KOPT-K1 (cell line): ENCODE data around the gene EHD2.
"Not testable (repeated sequence)": the region's sequence is repeated elsewhere in the genome, so short reads cannot be mapped to it uniquely, and the experiment has no call there.

Experiments
- H3K27ac ChIP-seq: fragments of 200-600 bp; sonication (generic); 2 replicates; pipeline ENCODE4 v1.5.1; 2016; ENCODE audit warnings: antibody characterized with exemption, mild to moderate bottlenecking, low read depth, low read length; ENCODE audit not compliant: poor library complexity, severe bottlenecking
- H3K36me3 ChIP-seq: fragments of 200-600 bp; sonication (generic); 2 replicates; pipeline ENCODE4 v1.5.1; 2017; ENCODE audit warnings: antibody characterized with exemption, mild to moderate bottlenecking, low read length, moderate library complexity; ENCODE audit not compliant: insufficient read depth
- H3K9me3 ChIP-seq: fragments of 200-600 bp; sonication (generic); 2 replicates; pipeline ENCODE4 v1.5.1; 2017; ENCODE audit warnings: antibody characterized with exemption, low read length, mild to moderate bottlenecking; ENCODE audit not compliant: insufficient read depth, poor library complexity, severe bottlenecking

EHD2 gene

GRCh38 chr19:47698631-47699359, 14.4 kb upstream of the EHD2 start:
- Histone ChIP-seq H3K27ac (no peak overlapping the region), H3K36me3 (peaks cover 8% of the 10 kb centered on the region; the same call in 1 of the 2 replicates), H3K9me3 (no peaks in the 10 kb centered on the region)

GRCh38 chr19:47699360-47699917, 13.8 kb upstream of the EHD2 start:
- no peaks in the 10 kb centered on the region for H3K9me3 ChIP-seq
- H3K36me3 ChIP-seq: peaks cover 8% of the 10 kb centered on the region; the same call in 1 of the 2 replicates
- H3K27ac ChIP-seq: no peak overlapping the region

GRCh38 chr19:47700934-47701716, 12.1 kb upstream of the EHD2 start:
- H3K27ac ChIP-seq: no peak overlapping the region
- H3K36me3 ChIP-seq: peaks cover 8% of the 10 kb centered on the region; the same call in 1 of the 2 replicates
- H3K9me3 ChIP-seq: no peaks in the 10 kb centered on the region

- H3K36me3 ChIP-seq: peaks cover 8% of the 10 kb centered on the region; the same call in 1 of the 2 replicates
- no peak overlapping the region for H3K27ac ChIP-seq
- no peaks in the 10 kb centered on the region for H3K9me3 ChIP-seq
Observed at GRCh38 chr19:47701717-47702552, 11.3 kb upstream of the EHD2 start.

GRCh38 chr19:47702671-47703070, 10.6 kb upstream of the EHD2 start:
- H3K36me3 ChIP-seq: peaks cover 8% of the 10 kb centered on the region; the same call in 1 of the 2 replicates
- H3K27ac ChIP-seq: no peak overlapping the region
- H3K9me3 ChIP-seq: no peaks in the 10 kb centered on the region

- H3K27ac ChIP-seq: no peak overlapping the region
- peaks cover 8% of the 10 kb centered on the region; the same call in 1 of the 2 replicates for H3K36me3 ChIP-seq
- H3K9me3 ChIP-seq: no peaks in the 10 kb centered on the region
Observed at GRCh38 chr19:47703301-47703700, 9.9 kb upstream of the EHD2 start.

GRCh38 chr19:47704024-47704423, 9.2 kb upstream of the EHD2 start:
- Histone ChIP-seq H3K36me3 (peaks cover 2% of the 10 kb centered on the region; the same call in 1 of the 2 replicates), H3K9me3 (no peaks in the 10 kb centered on the region), H3K27ac (no peak overlapping the region)

- H3K9me3 ChIP-seq: no peaks in the 10 kb centered on the region
Observed at GRCh38 chr19:47704656-47705055, 8.6 kb upstream of the EHD2 start.

GRCh38 chr19:47707135-47707925, 5.9 kb upstream of the EHD2 start:
- Histone ChIP-seq H3K36me3 (no peaks in the 10 kb centered on the region), H3K9me3 (no peaks in the 10 kb centered on the region), H3K27ac (no peak overlapping the region)

More at GRCh38 chr19:47704656-47705055, 8.6 kb upstream of the EHD2 start:
- no peaks in the 10 kb centered on the region; the same call in 1 of the 2 replicates for H3K36me3 ChIP-seq
- no peak overlapping the region for H3K27ac ChIP-seq

- Histone ChIP-seq H3K27ac (no peak overlapping the region), H3K36me3 (no peaks in the 10 kb centered on the region), H3K9me3 (peaks cover 12% of the 10 kb centered on the region)
Observed at GRCh38 chr19:47711652-47712242, 1.5 kb upstream of the EHD2 start.

GRCh38 chr19:47714339-47714738, 1.1 kb downstream of the EHD2 start:
- H3K36me3 ChIP-seq: peaks cover 5% of the 10 kb centered on the region; the same call in 1 of the 2 replicates
- H3K9me3 ChIP-seq: peaks cover 12% of the 10 kb centered on the region
- H3K27ac ChIP-seq: no peak overlapping the region

- H3K9me3 ChIP-seq: peaks cover 12% of the 10 kb centered on the region
- H3K36me3 ChIP-seq, H3K27ac ChIP-seq: not testable (repeated sequence)
Observed at GRCh38 chr19:47714855-47715254, 1.6 kb downstream of the EHD2 start.

- peaks cover 12% of the 10 kb centered on the region for H3K9me3 ChIP-seq
- peaks cover 5% of the 10 kb centered on the region; the same call in 1 of the 2 replicates for H3K36me3 ChIP-seq
- no peak overlapping the region for H3K27ac ChIP-seq
Observed at GRCh38 chr19:47716270-47716937, 3.2 kb downstream of the EHD2 start.
